Stomach (tissue), 4 donors: ENCODE data around the gene ZSCAN21.

Experiments
- CTCF ChIP-seq, 7 experiments: fragments of 450-650 bp in 4 of 7; fragments of 200-600 bp in 3 of 7; sonication (generic) in 3 of 7; IDR thresholded peaks; one replicate each; pipeline ENCODE4 v1.5.1; 2016 to 2019; ENCODE audit warnings: antibody characterized with exemption in 7 of 7, control low read depth in 2 of 7, mild to moderate bottlenecking in 1 of 7
- EP300 ChIP-seq: sonication (generic); formaldehyde crosslinking; IDR thresholded peaks from one replicate; pipeline ENCODE4 v1.6.1; 2017; ENCODE audit warnings: antibody characterized with exemption

- TF ChIP-seq EP300 (no peak), CTCF (IDR thresholded peaks at IDR 0.05) (no peak)
These were observed 45.6 kb upstream of the ZSCAN21 start for GRCh38 chr7:100003711-100004661.
